ENCODE measurements around the gene ZNF385B.

GRCh38 chr2:179533875-179534274 lies 327.5 kb downstream of the ZNF385B start:
- TF ChIP-seq POLR2A (IDR thresholded peaks at IDR 0.05) (no peak), CTCF (IDR thresholded peaks at IDR 0.05) (no peak)

Data from body of pancreas (tissue), 4 donors.